Activated naive CD8-positive, alpha-beta T cell treated with anti-CD3 and anti-CD28 coated beads for 36 hours (primary cell): ENCODE results near the gene SEMA5A. TPM values are rescaled to one million over a fixed set of nuclear protein-coding genes. Genes with fewer than 3 reads are reported as not detected.

Experiments used
- DNase-seq: peaks from one replicate; pipeline ENCODE4 v3.0.0; 2021
- H3K27ac Mint-ChIP-seq: one replicate; pipeline ENCODE4 v1.8.0; 2022; ENCODE audit warnings: mild to moderate bottlenecking, moderate library complexity, mixed read lengths
- H3K27me3 Mint-ChIP-seq: one replicate; pipeline ENCODE4 v1.8.0; 2022; ENCODE audit warnings: mild to moderate bottlenecking, mixed read lengths
- H3K36me3 Mint-ChIP-seq: one replicate; pipeline ENCODE4 v1.8.0; 2021; ENCODE audit warnings: mild to moderate bottlenecking, mixed read lengths
- H3K4me1 Mint-ChIP-seq: one replicate; pipeline ENCODE4 v1.8.0; 2021; ENCODE audit warnings: mixed read lengths
- H3K4me3 Mint-ChIP-seq: one replicate; pipeline ENCODE4 v1.8.0; 2022; ENCODE audit warnings: mild to moderate bottlenecking, moderate library complexity, mixed read lengths
- H3K9me3 Mint-ChIP-seq: one replicate; pipeline ENCODE4 v1.8.0; 2022; ENCODE audit warnings: mixed read lengths
- total RNA-seq, 2 experiments: library from RNA; stranded (reverse); gene quantifications; one replicate each; pipeline ENCODE4 v1.2.3, GENCODE V29; 2021

Gene SEMA5A
- total RNA-seq, 2 experiments from 2014 or later: not detected

- H3K36me3 Mint-ChIP-seq: no peaks in the 10 kb centered on the region
- no peak overlapping the region for H3K27ac Mint-ChIP-seq
- no peak for DNase-seq
- no peak overlapping the region for H3K4me3 Mint-ChIP-seq
- no peaks in the 10 kb centered on the region for H3K9me3 Mint-ChIP-seq
- H3K27me3 Mint-ChIP-seq: peaks cover 4% of the 10 kb centered on the region
- H3K4me1 Mint-ChIP-seq: no peaks in the 10 kb centered on the region
Measured at GRCh38 chr5:9505225-9505624, 40.6 kb downstream of the SEMA5A start.

GRCh38 chr5:9502864-9503263 is 43.0 kb downstream of the SEMA5A start:
- no peak for DNase-seq
- no peaks in the 10 kb centered on the region for H3K4me1 Mint-ChIP-seq
- H3K27ac Mint-ChIP-seq: no peak overlapping the region
- no peaks in the 10 kb centered on the region for H3K36me3 Mint-ChIP-seq
- H3K27me3 Mint-ChIP-seq: peaks cover 4% of the 10 kb centered on the region
- H3K4me3 Mint-ChIP-seq: no peak overlapping the region
- H3K9me3 Mint-ChIP-seq: no peaks in the 10 kb centered on the region

GRCh38 chr5:9502050-9502834 is 43.6 kb downstream of the SEMA5A start:
- Mint-ChIP-seq H3K27ac (no peak overlapping the region), H3K4me1 (no peaks in the 10 kb centered on the region), H3K9me3 (no peaks in the 10 kb centered on the region), H3K27me3 (peaks cover 4% of the 10 kb centered on the region), H3K36me3 (no peaks in the 10 kb centered on the region), H3K4me3 (no peak overlapping the region)
- no peak for DNase-seq

GRCh38 chr5:9500625-9501024 is 45.2 kb downstream of the SEMA5A start:
- no peak overlapping the region for H3K4me3 Mint-ChIP-seq
- peaks cover 4% of the 10 kb centered on the region for H3K27me3 Mint-ChIP-seq
- DNase-seq: no peak
- no peaks in the 10 kb centered on the region for H3K36me3 Mint-ChIP-seq
- H3K4me1 Mint-ChIP-seq: no peaks in the 10 kb centered on the region
- no peak overlapping the region for H3K27ac Mint-ChIP-seq
- H3K9me3 Mint-ChIP-seq: no peaks in the 10 kb centered on the region

- DNase-seq: no peak
- Mint-ChIP-seq H3K27ac (no peak overlapping the region), H3K9me3 (no peaks in the 10 kb centered on the region), H3K4me1 (no peaks in the 10 kb centered on the region), H3K27me3 (peaks cover 4% of the 10 kb centered on the region), H3K4me3 (no peak overlapping the region), H3K36me3 (no peaks in the 10 kb centered on the region)
Measured at GRCh38 chr5:9500193-9500592, 45.7 kb downstream of the SEMA5A start.

- no peak overlapping the region for H3K27ac Mint-ChIP-seq
- H3K36me3 Mint-ChIP-seq: no peaks in the 10 kb centered on the region
- no peaks in the 10 kb centered on the region for H3K9me3 Mint-ChIP-seq
- no peak for DNase-seq
- H3K4me3 Mint-ChIP-seq: no peak overlapping the region
- no peaks in the 10 kb centered on the region for H3K4me1 Mint-ChIP-seq
- peaks cover 4% of the 10 kb centered on the region for H3K27me3 Mint-ChIP-seq
Measured at GRCh38 chr5:9499498-9499876, 46.4 kb downstream of the SEMA5A start.

GRCh38 chr5:9498541-9499497 is 47.1 kb downstream of the SEMA5A start:
- Mint-ChIP-seq H3K36me3 (no peaks in the 10 kb centered on the region), H3K9me3 (no peaks in the 10 kb centered on the region), H3K27ac (no peak overlapping the region), H3K4me3 (no peak overlapping the region), H3K27me3 (peaks cover 4% of the 10 kb centered on the region), H3K4me1 (no peaks in the 10 kb centered on the region)
- no peak for DNase-seq

- no peaks in the 10 kb centered on the region for H3K36me3 Mint-ChIP-seq
- H3K27me3 Mint-ChIP-seq: peaks cover 4% of the 10 kb centered on the region
- no peak overlapping the region for H3K4me3 Mint-ChIP-seq
- H3K9me3 Mint-ChIP-seq: no peaks in the 10 kb centered on the region
- DNase-seq: no peak
- no peak overlapping the region for H3K27ac Mint-ChIP-seq
- no peaks in the 10 kb centered on the region for H3K4me1 Mint-ChIP-seq
Measured at GRCh38 chr5:9497347-9497746, 48.5 kb downstream of the SEMA5A start.

GRCh38 chr5:9496801-9497200 is 49.1 kb downstream of the SEMA5A start:
- H3K4me1 Mint-ChIP-seq: no peaks in the 10 kb centered on the region
- no peak overlapping the region for H3K4me3 Mint-ChIP-seq
- H3K36me3 Mint-ChIP-seq: no peaks in the 10 kb centered on the region
- H3K27me3 Mint-ChIP-seq: peaks cover 4% of the 10 kb centered on the region
- DNase-seq: no peak
- H3K9me3 Mint-ChIP-seq: peaks cover 1% of the 10 kb centered on the region
- no peak overlapping the region for H3K27ac Mint-ChIP-seq

- DNase-seq: no peak
Measured at GRCh38 chr5:9495121-9495520, 50.8 kb downstream of the SEMA5A start.

GRCh38 chr5:9494301-9494700 is 51.6 kb downstream of the SEMA5A start:
- Mint-ChIP-seq H3K27me3 (no peaks in the 10 kb centered on the region), H3K4me1 (no peaks in the 10 kb centered on the region), H3K36me3 (no peaks in the 10 kb centered on the region), H3K4me3 (no peak overlapping the region), H3K27ac (no peak overlapping the region), H3K9me3 (peaks cover 1% of the 10 kb centered on the region)
- no peak for DNase-seq

More at GRCh38 chr5:9495121-9495520, 50.8 kb downstream of the SEMA5A start:
- Mint-ChIP-seq H3K27me3 (no peaks in the 10 kb centered on the region), H3K4me3 (no peak overlapping the region), H3K4me1 (no peaks in the 10 kb centered on the region), H3K36me3 (no peaks in the 10 kb centered on the region), H3K27ac (no peak overlapping the region), H3K9me3 (peaks cover 1% of the 10 kb centered on the region)

- Mint-ChIP-seq H3K4me3 (no peak overlapping the region), H3K36me3 (no peaks in the 10 kb centered on the region)
Measured at GRCh38 chr5:9490494-9491097, 55.3 kb downstream of the SEMA5A start.

GRCh38 chr5:9483779-9484178 is 62.1 kb downstream of the SEMA5A start:
- DNase-seq: no peak
- H3K27me3 Mint-ChIP-seq: no peaks in the 10 kb centered on the region
- H3K27ac Mint-ChIP-seq: no peak overlapping the region
- H3K4me3 Mint-ChIP-seq: no peak overlapping the region
- peaks cover 1% of the 10 kb centered on the region for H3K9me3 Mint-ChIP-seq
- no peaks in the 10 kb centered on the region for H3K36me3 Mint-ChIP-seq
- H3K4me1 Mint-ChIP-seq: no peaks in the 10 kb centered on the region

More at GRCh38 chr5:9490494-9491097, 55.3 kb downstream of the SEMA5A start:
- no peak overlapping the region for H3K27ac Mint-ChIP-seq
- H3K4me1 Mint-ChIP-seq: no peaks in the 10 kb centered on the region
- peaks cover 3% of the 10 kb centered on the region for H3K9me3 Mint-ChIP-seq
- DNase-seq: no peak
- H3K27me3 Mint-ChIP-seq: no peaks in the 10 kb centered on the region

- peaks cover 1% of the 10 kb centered on the region for H3K9me3 Mint-ChIP-seq
- no peak for DNase-seq
- H3K4me3 Mint-ChIP-seq: no peak overlapping the region
- H3K4me1 Mint-ChIP-seq: no peaks in the 10 kb centered on the region
- no peak overlapping the region for H3K27ac Mint-ChIP-seq
- H3K27me3 Mint-ChIP-seq: no peaks in the 10 kb centered on the region
- no peaks in the 10 kb centered on the region for H3K36me3 Mint-ChIP-seq
Measured at GRCh38 chr5:9483243-9483642, 62.6 kb downstream of the SEMA5A start.

- H3K36me3 Mint-ChIP-seq: no peaks in the 10 kb centered on the region
- no peak overlapping the region for H3K4me3 Mint-ChIP-seq
- no peaks in the 10 kb centered on the region for H3K4me1 Mint-ChIP-seq
- no peak overlapping the region for H3K27ac Mint-ChIP-seq
- H3K9me3 Mint-ChIP-seq: peaks cover 4% of the 10 kb centered on the region
- DNase-seq: no peak
- H3K27me3 Mint-ChIP-seq: no peaks in the 10 kb centered on the region
Measured at GRCh38 chr5:9482381-9482780, 63.5 kb downstream of the SEMA5A start.
